ENCODE data around the gene FNDC3B.

GRCh38 chr3:172387728-172388127, 348.4 kb downstream of the FNDC3B start:
- TF ChIP-seq EZH2 (IDR thresholded peaks at IDR 0.05; ENCODE audit: borderline replicate concordance, low read length) (no peak), CTCF (IDR thresholded peaks at IDR 0.05; ENCODE audit: low read length) (no peak)

Measured in OCI-LY1 (cell line).